Right ventricle myocardium inferior (tissue), 1 donor: ENCODE results near the gene NDUFB2. TPM values are rescaled to one million over a fixed set of nuclear protein-coding genes. Genes with fewer than 3 reads are reported as not detected.

Experiments used
- total RNA-seq: library from RNA; stranded (reverse); fragmentation: NEBNext Ultra II Directional; extraction: Animal tissue kit (Norgen Biotek cat#: 25700); gene quantifications from one replicate; pipeline ENCODE4 v1.2.1, GENCODE V29; 2021
- donor health status: DM: no; HTN: yes; CAD: no; lungs with severe emphysema.

The NDUFB2 gene
- total RNA-seq, 1 donor from 2014 or later, result 744 TPM

Other genes with a start within 250 kb of the NDUFB2 start
- 99.0 TPM for gene MKRN1, start 217.2 kb upstream of the NDUFB2 start, total RNA-seq
- gene DENND2A, start 55.9 kb upstream of the NDUFB2 start, total RNA-seq, result 15.0 TPM
- 11.6 TPM for gene ADCK2, start 23.8 kb upstream of the NDUFB2 start, total RNA-seq
- gene BRAF, start 228.2 kb downstream of the NDUFB2 start, total RNA-seq, result 16.8 TPM